GM10847 (cell line): Measurements from ENCODE around the gene USP16.

Experiments used
- POLR2A ChIP-seq: IDR thresholded peaks from 2 replicates; pipeline ENCODE4 v1.6.1; 2011; ENCODE audit not compliant: insufficient read length; ENCODE audit errors: extremely low read depth

The USP16 gene

DNA sequence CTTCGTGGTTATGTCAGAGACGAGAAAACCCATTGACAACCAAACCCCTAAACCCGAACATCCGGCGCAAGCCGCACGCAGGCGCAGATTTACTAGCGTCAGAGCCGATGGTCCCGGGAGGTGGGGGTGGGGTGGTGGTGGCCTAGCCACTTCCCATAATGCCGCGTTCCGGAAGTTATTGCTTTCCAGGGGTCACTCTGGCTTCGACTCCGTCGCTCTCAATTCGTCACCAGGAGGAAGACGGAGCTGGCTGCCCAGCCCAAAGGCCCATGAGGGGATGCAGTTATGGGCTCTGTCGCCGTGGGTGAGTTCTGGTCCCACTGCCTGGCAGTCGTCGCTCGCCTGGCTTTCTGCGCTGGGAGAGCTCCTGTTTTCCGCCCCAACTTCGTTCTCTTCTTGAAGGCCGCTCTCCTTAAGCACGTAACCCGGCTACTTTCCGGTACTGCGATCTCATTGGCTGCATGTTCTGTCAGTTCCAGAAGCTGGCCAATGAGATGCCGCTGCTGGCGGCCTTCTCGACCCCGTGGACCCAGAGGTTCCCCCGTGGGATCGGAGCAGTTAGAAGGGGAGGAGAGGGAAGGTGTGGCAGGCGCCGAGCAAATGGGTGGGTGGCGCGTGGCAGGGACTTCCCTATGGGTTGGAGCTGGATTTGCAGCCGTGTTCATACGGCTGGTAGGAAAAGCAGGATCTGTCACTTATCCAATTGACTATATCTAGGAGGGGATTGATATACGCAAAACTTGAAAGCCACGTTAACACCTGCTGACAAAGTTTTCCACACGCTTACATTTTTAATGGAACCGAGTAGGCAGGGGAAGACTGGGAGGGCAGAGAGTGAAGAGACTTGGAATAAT, at the start of gene USP16:
TSS of gene USP16 (plus strand) at position 195 of the 854 bp plus-strand sequence. CDS start 3,246 bp downstream, outside the sequence.
- TF ChIP-seq POLR2A: peak; percentile 72

DNA sequence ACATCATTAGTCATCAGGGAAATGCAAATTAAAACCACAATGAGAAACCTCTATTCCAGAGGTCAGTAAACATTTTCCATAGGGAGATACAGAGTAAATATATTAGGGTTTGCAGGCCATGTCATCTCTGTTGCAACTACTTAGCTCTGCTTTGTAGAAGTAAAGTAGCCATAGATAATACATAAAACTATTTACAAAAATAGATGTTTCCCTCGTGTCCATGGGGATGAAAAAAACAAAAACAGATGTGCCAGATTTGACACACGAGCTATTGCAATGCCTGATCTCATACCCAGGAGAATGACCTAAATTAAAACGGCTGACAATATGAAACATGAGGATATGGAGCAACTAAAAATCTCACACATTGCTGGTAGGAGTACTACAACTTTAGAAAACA, 49.1 kb upstream of the USP16 start:
- no peak for TF ChIP-seq POLR2A

DNA sequence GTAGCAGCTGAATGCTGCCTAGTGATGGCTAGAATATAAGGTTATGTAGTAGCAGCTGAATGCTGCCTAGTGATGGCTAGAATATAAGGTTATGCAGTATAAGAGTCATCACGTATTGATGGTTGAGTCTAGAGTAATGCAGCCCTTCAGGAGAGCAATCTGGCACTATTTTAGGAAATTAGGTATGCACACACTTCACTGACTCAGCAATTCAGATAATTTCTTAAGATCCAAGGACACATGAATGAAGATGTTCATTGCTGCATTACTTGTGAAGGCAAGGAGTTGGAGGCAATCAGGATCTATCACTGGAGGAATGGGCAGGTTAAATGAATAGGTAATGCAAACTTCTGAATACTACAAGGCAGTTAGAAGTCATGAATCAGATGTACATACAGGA, 45.4 kb upstream of the USP16 start:
- no peak for TF ChIP-seq POLR2A

DNA sequence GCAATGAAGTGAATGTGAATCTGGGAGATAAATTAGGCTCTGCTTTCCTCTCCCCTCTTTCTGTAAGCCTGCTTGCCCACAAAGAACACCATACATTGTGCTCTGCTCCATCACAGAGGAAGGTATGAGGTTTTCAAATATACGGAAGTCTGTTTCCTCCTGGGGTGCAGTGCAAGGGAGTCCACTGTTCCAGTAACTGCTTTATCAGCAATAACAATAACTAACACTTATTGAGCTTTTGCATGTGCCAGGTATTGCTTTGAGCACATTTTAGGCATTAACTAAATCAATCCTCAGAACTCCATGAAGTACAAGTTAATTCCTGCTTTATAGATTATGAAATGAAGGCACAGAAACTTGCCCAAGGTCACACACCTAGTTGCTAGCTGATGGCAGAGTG, 41.8 kb upstream of the USP16 start:
- TF ChIP-seq POLR2A: no peak

DNA sequence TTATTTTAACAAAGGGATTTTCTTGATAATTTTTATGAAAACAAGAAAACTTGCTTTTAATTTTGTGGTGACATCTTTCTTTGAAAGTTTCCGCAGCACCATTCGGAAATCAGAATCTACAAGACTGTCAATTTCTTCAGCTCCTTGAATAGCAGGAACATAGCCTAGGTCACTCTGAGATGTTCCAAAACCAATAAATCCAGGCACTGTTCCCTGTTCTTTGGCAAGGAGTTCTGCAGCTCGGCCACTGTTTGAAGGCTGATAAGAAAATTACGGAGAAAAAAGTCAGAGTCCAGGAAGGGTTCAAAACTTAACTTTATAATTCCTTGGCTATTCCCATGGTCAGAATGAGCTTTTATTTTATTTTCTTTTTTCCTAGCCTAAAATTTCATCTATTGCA, 37.8 kb upstream of the USP16 start:
- no peak for TF ChIP-seq POLR2A

DNA sequence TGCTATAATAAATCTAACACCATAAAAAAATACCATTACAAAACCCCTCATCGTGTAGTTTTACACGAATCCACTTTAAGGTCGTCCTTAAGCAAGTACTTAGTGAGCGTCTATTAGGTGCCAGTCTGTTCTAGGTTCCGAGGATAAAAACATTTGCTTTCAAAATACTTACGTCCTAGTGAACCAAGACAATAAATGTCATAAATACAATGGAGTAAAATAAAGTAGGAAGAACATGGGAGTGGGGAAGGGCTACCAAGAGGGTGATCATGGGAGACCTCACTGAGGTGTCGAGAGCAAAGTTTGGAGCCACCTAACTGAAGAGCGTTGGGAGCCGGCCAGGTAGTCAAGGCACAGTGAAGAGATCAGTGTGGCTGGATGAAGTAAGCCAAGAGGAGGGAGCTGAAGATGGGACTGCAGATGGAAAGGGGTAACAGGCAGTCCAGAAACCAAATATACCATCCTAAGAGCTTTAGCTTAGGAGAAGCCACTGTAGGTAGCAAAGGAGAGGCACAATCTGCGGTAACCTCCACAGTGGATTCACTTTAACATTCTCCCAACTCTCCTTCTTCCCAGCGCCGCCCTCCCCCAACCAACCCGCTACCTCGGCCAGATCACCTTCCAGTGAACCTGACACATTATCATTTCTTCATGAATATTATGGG, 32.5 kb upstream of the USP16 start:
- no peak for TF ChIP-seq POLR2A

DNA sequence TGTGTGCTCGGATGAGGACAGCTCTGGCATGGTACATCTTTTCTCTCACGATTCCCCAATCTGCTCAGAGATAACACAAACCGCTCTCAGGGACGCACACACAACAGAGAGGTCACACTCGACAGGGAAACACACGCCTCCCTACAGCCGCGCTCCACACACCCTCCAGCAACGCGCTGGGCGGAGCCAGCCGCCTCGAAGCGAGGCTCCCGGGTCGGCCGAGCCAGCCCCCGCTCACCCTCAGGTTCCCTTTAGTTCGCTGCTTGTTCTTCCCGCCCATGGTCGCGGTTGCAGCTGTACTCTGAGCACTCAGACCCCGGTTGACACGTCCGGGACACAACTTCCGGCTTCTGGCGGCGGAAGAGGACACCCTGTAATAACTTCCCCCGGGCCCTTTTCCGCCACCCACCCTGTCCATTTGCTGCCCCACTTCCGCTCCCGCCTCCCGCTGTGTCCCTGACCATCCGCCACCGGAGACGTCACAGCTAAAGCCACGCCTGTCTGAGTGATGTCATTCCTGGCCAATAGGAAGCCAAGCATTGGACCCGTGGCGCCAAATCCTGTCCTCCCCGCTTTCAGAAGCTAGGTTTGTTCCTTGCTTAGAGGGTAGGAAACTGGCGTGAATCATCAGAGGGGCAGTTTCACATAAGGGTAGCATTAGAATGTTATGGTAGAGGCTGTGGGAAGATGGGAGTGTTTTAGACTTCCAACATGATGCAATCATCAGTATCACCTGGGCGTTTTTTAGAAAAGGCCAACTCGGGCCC, 31.8 kb upstream of the USP16 start, which contains the start of gene LTN1:
TSS of gene LTN1 (minus strand) at position 352 of the 767 bp plus-strand sequence. CDS start at position 280, 72 bp downstream.
- peak; percentile 89 for TF ChIP-seq POLR2A

DNA sequence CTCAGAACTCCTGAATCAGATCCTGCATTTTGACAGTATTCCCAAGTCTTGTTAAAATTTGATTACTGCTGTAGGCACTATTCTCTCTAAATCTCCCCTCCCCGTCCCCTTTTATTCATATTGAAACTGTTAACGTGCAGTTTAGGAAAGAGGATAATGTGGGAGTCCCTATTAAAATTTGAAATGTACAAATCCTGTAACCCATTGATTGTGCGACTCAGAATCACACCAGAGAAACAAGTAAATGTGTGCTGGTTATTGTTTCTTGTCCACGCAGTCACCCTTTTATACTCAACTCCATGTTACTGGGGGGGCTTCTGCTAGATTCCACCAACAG, 31.2 kb upstream of the USP16 start:
- TF ChIP-seq POLR2A: no peak

DNA sequence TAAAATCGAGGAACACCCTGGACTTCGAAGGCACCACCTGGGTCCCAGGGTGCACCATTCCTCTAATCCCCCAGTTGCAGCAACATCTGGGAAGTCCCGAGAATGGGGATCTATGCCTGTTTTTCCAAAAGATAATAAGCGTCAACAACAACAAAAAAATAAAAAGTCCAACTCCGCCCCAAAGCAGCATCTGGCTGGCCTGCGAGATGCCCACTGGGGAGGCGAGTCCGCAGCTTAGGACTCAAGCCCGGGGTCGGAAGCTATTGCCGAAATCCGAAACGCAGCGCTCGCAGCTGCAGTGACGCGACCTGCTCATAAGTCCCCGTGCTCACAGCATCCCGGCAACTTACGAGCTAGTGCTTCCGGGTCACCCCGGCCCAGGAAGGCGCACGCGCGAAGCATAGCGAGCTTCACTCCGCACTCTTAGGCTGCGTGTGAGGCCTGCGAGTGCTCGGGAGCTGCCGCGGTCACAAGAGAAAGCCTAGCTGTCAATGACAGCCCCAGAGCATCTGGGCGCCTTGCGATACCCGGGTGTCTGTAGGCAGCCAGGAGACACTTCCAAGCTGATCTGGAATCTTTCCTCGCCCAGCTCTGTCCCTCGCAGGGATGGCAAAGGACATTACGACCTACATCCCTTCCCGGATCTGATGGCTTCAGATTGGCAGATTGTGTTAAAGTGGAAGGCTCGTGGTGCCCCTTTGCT, 21.9 kb upstream of the USP16 start:
- TF ChIP-seq POLR2A: peak; percentile 97

DNA sequence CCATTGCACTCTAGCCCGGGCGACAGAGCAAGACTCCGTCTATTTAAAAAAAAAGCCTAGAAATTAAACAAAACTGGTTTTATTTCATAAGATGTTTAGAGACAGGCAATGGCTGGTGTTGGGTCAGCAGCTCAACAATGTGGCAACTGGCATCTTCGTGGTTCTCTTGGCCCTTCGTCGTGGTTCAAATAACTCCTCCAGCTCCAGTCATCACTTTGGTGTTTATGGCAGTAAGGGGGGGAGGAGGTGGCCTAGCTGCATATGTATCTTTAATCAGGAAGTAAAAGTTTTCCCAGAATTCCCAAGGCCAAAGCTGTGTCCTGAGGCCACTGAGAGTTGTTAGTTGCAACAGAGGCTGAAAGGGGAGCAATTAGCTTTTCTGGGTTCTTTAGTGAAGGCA, 18.8 kb upstream of the USP16 start:
- TF ChIP-seq POLR2A: no peak

DNA sequence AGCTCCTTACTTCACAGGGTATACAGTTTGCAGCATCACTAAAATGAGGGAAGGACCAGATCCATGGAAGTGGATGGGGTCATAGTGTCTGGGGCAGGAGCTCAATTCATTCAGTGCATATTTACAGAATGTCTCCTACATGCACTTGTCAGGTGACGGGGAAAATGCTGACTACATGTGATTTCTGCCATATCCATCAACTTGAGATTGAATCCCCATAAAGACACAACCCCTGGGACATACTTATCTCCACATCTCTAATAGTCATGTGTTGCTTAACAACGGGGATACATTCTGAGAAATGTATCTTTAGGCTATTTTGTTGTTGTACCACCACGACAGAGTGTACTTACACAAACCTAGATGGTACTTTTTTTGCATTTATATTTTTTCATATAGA, 17.3 kb upstream of the USP16 start:
- TF ChIP-seq POLR2A: no peak

DNA sequence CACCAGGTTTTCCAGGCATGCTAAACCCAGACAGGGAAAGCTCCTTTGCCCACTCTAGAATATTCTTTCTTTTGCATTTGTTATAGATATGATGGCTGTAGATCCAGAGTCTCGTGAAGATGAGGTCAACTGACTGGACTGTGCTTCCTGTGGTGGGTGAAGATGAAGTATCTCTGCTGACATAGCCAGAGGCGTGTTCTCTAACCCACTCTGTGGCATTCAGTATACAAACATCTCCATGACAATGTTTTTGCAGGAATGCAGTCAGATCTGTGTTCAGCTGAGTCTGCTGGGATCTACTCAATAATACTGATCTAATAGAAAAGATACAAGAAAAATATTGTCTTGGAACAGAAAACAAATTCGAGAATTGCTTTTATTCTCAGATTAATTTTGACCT, 16.7 kb upstream of the USP16 start:
- no peak for TF ChIP-seq POLR2A

DNA sequence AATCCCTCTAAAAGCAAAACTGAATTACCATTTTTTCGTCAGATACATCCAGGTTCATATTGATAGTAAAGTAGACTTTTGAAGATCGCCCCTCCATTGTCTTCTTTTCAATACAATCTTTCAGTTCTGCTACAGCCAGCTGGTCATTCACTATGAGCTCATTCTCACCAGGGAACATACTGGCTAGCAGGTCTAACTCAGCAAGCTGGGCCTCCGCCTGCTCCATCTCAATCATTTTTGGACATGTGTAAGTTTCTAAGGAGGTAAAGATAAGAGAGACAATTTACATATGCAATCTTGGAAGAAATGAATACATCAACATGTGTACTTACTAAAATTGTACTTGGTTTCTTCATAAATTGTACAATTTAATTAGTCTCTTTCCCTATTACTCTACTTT, 16.1 kb upstream of the USP16 start:
- TF ChIP-seq POLR2A: no peak

DNA sequence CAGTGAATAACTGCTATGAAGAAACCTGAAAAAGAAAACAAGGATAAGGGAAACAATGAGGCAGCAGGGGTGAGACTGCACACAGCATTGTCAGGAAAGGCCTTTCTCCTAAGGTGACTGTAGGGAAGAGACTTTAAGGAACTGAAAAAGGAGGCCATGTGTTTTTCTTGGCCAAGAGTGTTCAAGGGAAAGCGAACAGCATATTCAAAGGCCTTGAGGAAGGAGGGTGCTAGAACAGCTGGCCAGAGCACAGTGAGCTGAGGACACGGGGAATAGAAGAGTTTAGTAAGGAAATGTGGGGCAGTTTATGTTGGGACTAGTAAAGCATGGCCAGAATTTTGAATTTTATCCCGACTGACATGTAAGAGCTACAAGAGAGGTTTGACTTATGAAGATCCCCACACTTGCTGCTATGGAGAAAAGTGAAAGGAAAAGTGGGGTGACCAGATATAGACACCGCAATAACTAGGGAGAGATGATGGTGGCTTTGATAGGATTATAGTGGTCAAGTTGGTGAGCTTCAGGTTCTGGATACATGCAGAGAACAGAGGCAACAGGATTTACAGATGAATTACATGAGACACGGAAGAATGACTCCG, 6.7 kb upstream of the USP16 start:
- TF ChIP-seq POLR2A: no peak

DNA sequence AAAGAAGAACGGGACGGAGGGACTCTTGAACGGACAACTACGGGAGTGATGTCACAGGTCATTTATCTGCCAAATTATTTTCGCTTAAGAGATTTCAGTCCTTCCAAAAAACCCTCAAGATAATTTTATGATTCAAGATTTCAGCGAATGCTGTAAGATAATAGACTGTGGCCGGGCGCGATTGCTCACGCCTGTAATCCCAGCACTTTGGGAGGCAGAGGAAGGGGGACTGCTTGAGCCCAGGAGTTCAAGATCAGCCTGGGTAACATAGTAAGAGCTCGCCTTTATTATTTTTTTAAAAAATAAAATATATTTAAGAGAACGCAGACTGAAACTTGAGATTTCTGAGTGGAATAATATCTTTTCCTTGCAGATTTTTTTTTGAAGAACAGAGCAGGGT, 5.9 kb upstream of the USP16 start:
- TF ChIP-seq POLR2A: no peak

DNA sequence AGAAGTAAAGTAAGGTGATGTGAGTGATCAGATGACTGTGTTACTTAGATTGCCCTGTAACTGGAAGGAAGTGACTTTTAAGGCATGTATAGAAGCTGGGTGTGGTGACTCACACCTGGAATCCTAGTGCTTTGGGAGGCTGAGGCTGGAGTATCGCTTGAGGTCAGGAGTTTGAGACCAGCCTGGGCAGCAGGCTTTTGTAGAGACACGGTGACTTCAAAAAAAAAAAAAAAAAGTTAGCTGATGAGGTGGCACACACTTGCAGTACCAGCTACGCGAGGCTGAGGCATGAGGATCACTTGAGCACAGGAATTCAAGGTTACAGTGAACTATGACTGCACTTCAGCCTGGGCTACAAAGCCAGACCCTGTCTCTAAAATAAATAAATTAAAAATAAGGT, 2.3 kb upstream of the USP16 start:
- TF ChIP-seq POLR2A: no peak
